ENCODE results near the gene LIG1. TPM values are rescaled to one million over a fixed set of nuclear protein-coding genes. Genes with fewer than 3 reads are reported as not detected.

The LIG1 gene
- total RNA-seq, 1 donor from 2014 or later: 17.0 TPM

DNA sequence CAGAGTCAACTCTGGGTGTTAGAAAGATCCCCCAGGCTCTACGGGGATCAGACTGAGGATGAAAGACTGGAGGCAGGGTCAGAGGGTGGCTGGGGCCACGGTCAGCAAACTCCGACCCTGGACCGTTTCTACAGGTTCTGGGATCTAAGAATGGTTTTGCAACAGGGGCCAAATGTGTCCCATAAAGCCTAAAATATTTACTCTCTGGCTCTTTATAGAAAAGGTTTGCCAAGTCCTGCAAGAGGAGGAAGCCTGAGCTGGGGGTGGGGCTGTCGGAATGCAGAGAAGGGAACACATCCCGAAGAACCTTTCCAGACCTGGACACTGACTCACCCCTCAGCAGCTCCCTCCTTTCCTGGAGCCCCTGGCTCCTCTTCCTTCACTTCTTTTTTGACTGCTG lies 20.7 kb downstream of the LIG1 start:
- Mint-ChIP-seq H3K36me3 (ENCODE audit: low read depth) (peaks cover 4% of the 10 kb centered on the region), H3K27me3 (ENCODE audit: low read depth) (no peaks in the 10 kb centered on the region), H3K27ac (ENCODE audit: unreplicated experiment) (no peak overlapping the region), H3K9me3 (ENCODE audit: low read depth) (no peaks in the 10 kb centered on the region), H3K4me3 (ENCODE audit: unreplicated experiment) (no peak overlapping the region), H3K4me1 (ENCODE audit: low read depth) (peaks cover 7% of the 10 kb centered on the region)
- no peak for DNase-seq (ENCODE audit: low spot score)
- TF ChIP-seq, protein P1, sequence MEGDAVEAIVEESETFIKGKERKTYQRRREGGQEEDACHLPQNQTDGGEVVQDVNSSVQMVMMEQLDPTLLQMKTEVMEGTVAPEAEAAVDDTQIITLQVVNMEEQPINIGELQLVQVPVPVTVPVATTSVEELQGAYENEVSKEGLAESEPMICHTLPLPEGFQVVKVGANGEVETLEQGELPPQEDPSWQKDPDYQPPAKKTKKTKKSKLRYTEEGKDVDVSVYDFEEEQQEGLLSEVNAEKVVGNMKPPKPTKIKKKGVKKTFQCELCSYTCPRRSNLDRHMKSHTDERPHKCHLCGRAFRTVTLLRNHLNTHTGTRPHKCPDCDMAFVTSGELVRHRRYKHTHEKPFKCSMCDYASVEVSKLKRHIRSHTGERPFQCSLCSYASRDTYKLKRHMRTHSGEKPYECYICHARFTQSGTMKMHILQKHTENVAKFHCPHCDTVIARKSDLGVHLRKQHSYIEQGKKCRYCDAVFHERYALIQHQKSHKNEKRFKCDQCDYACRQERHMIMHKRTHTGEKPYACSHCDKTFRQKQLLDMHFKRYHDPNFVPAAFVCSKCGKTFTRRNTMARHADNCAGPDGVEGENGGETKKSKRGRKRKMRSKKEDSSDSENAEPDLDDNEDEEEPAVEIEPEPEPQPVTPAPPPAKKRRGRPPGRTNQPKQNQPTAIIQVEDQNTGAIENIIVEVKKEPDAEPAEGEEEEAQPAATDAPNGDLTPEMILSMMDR (IDR thresholded peaks at IDR 0.05): no peak

DNA sequence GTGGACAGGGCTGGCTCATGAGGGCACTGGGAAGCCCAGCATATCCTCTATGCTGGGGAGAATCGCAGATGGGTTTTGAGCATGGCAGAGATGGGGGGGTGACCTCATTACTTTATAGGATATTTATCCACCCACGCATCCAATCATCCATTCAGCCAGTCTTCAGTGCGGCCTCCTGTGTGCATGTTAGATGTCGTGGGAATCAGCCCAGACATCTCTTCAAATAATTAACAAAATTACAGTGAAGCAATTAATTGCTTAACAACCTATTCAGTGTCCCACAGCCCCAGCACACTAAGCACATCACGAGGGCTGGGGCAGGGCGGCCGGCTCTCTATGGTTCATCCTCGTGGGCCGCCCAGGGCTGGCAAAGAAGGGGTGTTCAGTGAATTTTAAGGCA lies 21.6 kb downstream of the LIG1 start:
- TF ChIP-seq, protein P1 (IDR thresholded peaks at IDR 0.05): no peak
- Mint-ChIP-seq H3K27ac (ENCODE audit: unreplicated experiment) (no peak overlapping the region), H3K36me3 (ENCODE audit: low read depth) (peaks cover 5% of the 10 kb centered on the region), H3K4me1 (ENCODE audit: low read depth) (peaks cover 7% of the 10 kb centered on the region), H3K9me3 (ENCODE audit: low read depth) (no peaks in the 10 kb centered on the region), H3K4me3 (ENCODE audit: unreplicated experiment) (no peak overlapping the region), H3K27me3 (ENCODE audit: low read depth) (no peaks in the 10 kb centered on the region)
- no peak for DNase-seq (ENCODE audit: low spot score)

DNA sequence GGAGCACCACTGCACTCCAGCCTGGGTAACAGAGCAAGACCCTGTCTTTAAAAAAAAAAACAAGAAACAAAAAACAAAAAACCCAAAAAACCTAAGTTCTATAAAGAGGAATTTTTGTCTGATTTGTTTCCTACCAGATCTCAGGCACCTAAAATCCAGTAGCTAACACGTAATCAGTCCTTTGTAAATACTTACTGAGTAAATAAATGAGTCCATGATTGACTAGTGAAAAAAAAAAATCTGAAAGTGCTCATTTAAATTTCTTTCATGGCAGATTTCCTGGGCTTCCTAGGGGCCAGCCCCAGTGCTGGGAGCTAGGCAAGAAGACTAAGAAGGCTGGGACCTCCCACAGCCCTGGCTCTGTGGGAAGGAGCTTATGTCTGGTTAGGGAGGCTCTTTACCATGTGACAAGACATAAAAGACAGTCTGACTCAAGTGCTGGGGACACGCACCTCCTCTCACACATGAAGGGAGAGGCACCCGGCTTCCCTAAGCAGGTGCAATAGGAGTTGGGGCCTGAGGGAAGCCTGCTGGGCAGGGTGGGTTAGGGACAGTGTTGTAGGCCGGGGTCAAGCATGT lies 22.5 kb downstream of the LIG1 start:
- DNase-seq (ENCODE audit: low spot score): no peak
- H3K27me3 Mint-ChIP-seq (ENCODE audit: low read depth): no peaks in the 10 kb centered on the region
- H3K4me3 Mint-ChIP-seq (ENCODE audit: unreplicated experiment): no peak overlapping the region
- peaks cover 5% of the 10 kb centered on the region for H3K36me3 Mint-ChIP-seq (ENCODE audit: low read depth)
- H3K9me3 Mint-ChIP-seq (ENCODE audit: low read depth): no peaks in the 10 kb centered on the region
- no peak overlapping the region for H3K27ac Mint-ChIP-seq (ENCODE audit: unreplicated experiment)
- TF ChIP-seq, protein P1 (IDR thresholded peaks at IDR 0.05): no peak
- peaks cover 5% of the 10 kb centered on the region for H3K4me1 Mint-ChIP-seq (ENCODE audit: low read depth)

DNA sequence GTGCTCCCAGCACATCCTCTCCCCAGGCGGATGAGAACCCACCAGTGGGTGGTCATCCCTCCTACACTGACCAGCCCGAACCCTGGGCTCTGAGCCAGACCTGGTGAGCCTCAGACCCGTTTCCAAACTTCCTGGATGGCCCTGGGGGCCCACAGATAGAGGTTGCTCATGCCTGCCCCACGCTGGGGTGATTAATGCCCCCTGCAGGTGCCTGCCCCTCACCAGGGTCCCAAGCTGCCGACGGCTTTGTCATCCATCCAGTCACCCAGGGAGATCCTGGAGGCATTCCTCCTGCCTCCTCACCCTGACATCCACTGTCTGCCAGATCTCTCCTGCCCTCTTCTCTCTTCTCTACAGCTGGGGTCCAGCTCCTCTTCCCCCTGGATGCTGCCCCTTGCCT lies 31.1 kb downstream of the LIG1 start:
- no peak for DNase-seq (ENCODE audit: low spot score)
- Mint-ChIP-seq H3K36me3 (ENCODE audit: low read depth) (peaks cover under 1% of the 10 kb centered on the region), H3K27me3 (ENCODE audit: low read depth) (no peaks in the 10 kb centered on the region), H3K4me3 (ENCODE audit: unreplicated experiment) (no peak overlapping the region), H3K4me1 (ENCODE audit: low read depth) (no peaks in the 10 kb centered on the region), H3K27ac (ENCODE audit: unreplicated experiment) (no peak overlapping the region), H3K9me3 (ENCODE audit: low read depth) (no peaks in the 10 kb centered on the region)
- TF ChIP-seq, protein P1 (IDR thresholded peaks at IDR 0.05): no peak

DNA sequence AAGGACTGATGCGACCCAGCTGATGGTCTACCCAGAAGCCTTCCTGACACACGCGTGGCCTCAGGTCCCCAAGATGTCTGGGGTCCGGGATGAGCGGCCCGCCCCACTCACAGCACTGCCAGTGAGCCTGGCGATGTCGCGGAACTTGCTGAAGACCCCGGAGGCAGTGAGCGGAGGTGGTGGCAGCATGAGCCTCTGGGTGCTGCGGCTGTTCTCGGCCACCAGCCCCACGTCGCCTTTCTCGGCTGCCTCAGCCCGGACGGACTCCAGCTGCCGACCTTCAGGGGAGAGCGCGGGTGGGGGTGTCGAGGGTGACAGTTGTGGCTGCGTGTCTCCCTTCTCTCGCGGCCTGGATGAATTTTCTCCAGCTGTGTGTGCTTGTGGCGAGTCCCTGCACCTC lies 32.7 kb downstream of the LIG1 start:
- no peaks in the 10 kb centered on the region for H3K4me1 Mint-ChIP-seq (ENCODE audit: low read depth)
- H3K27ac Mint-ChIP-seq (ENCODE audit: unreplicated experiment): no peak overlapping the region
- H3K27me3 Mint-ChIP-seq (ENCODE audit: low read depth): no peaks in the 10 kb centered on the region
- no peaks in the 10 kb centered on the region for H3K36me3 Mint-ChIP-seq (ENCODE audit: low read depth)
- no peaks in the 10 kb centered on the region for H3K9me3 Mint-ChIP-seq (ENCODE audit: low read depth)
- no peak for DNase-seq (ENCODE audit: low spot score)
- TF ChIP-seq, protein P1 (IDR thresholded peaks at IDR 0.05): no peak
- H3K4me3 Mint-ChIP-seq (ENCODE audit: unreplicated experiment): no peak overlapping the region
